HG02885 (cell line): ENCODE results near the gene MAPRE2.

Source experiments
- ATAC-seq: cut with Tn5 transposase; IDR thresholded peaks from one replicate; pipeline ENCODE4 v1.9.1; 2021; ENCODE audit warnings: mild to moderate bottlenecking; ENCODE audit not compliant: unreplicated experiment, poor library complexity

Gene MAPRE2

GRCh38 chr18:35040988-35041814, at the start of gene MAPRE2:
MAPRE2 (plus strand) TSS chr18:35041413; CDS start chr18:35041540, 127 bp downstream.
- ATAC-seq = peak; percentile 81

GRCh38 chr18:34991561-34991960, 49.7 kb upstream of the MAPRE2 start:
- ATAC-seq = no peak

- no peak for ATAC-seq
These were observed 47.9 kb upstream of the MAPRE2 start for GRCh38 chr18:34993289-34993688.

GRCh38 chr18:34995746-34996145, 45.5 kb upstream of the MAPRE2 start:
- no peak for ATAC-seq

DNA sequence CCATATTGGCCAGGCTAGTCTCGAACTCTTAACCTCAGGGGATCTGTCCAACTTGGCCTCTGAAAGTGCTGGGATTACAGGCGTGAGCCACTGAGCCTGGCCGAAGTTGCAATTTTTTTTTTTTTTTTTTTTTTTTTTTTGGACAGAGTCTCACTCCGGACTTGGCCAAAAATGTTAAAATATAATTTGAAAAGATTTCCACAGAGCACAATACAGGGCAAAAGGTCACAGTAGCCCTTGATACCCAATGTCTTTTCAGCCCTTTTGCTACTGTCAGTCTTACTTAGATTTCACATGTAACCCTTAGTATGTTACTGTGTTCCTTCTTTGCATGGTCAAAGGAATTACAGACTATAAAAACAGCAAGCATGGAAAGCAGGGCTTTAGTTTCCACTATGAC, 42.6 kb upstream of the MAPRE2 start:
- ATAC-seq = no peak

DNA sequence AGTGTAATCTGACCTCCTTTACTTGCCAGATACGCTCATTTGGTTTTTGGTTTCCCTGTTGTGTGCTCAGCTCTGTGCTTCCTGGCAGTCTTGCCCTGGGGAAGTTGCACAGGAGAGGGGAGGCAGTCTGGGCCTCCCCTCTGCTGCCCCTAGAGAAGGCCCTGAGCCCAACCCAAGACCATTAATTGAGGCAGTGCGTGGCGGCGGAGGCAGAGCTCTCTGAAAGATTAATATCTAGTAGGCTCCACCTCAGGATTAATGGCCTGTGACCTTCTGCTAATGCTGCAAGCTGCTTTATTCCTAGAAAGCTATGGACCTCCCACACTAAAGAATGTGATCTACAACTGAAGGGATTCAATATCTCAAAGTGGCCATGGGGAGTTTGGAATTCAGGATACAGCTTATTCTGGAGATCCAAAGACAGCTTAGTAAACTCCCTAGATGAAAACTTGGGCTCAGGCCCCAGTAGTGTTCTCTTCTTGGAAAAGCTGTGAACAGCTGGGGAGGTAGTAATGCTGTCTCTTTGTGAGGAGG, 41.4 kb upstream of the MAPRE2 start:
- ATAC-seq = no peak

DNA sequence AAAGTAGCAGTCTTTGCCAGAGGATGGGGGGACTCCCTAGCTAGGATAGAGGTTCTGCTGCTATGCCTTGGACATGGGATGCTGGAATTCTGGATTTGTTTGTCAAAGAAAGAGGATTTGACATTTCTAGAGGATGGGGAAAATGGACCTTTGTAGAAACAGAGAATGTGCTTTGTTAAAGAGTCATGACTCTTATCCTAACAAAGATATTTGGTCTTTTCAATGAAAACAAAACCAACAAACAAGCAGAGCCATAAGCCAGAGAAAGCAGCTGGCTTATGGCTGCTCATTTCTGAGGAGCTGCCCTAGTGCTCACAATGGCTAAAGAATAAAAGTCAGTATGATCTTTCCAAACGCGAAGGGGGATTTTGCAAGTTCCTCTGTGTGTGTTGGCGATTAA, 40.8 kb upstream of the MAPRE2 start:
- no peak for ATAC-seq

DNA sequence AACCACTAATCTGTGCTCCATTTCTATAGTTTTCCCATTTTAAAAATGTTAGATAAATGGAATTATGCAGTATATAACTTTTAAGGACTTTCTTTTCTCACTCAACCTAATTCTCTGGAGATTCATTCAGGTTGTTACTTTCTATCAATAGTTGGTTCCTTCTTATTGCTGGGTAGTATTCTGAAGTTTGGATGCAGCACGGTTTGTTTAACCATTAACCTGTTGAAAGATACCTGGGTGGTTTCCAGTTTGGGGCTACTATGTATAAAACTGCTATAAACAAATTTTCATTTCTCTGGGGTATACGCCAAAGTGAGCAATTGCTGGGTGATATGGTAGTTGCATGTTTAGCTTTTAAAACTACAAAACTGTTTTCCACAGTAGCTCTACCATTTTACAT, 39.1 kb upstream of the MAPRE2 start:
- ATAC-seq = no peak

- ATAC-seq = peak; percentile 89
These were observed 35.1 kb upstream of the MAPRE2 start for GRCh38 chr18:35005963-35006577.

- ATAC-seq = no peak
These were observed 31.1 kb upstream of the MAPRE2 start for GRCh38 chr18:35010156-35010555.

GRCh38 chr18:35010993-35011392, 30.2 kb upstream of the MAPRE2 start:
- no peak for ATAC-seq

DNA sequence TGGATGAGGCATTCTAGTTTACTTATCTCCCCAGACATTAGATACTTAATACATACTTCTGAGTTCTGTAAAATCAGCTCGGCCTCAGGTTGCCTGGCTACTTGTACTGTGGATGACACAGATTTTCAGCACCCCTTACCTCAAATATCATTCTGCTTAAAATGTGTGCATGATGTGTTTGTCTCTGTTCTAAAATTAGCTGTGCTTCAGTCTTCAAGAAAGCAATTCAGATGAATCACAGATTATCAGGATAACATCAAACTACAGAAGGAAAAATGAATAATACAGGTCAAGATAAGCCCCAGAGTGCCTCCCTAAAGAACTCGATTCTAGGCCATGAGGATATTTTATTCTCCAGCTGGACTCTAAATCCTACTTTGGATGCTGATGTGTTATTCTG, 21.3 kb upstream of the MAPRE2 start:
- no peak for ATAC-seq

DNA sequence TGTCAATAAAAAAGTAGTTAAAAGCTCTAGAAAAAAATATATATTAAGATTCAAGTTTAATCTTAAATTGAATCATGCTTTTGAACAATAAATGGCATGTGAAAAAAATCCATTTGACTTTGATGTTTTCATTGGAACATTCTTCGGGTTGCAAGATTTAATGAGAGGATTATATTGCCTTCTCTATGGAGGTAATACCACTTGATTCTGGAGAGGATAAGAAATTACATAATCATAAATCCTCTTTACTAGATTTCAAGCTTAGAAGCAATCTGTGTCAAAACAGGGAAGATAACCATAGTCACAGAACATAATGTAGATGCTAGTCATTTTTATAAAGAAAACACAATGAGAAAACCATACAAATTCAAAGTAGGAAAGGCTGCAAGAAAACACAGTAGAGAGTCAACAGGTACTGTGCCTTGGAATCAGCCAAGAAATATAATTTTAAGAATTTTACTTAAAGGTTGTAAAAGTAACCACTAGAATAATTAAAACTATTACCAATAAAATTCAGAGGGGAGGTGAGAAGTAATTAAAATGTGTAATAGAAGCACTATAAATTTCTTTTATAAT, 18.7 kb upstream of the MAPRE2 start:
- ATAC-seq = no peak

GRCh38 chr18:35024196-35024595, 17.0 kb upstream of the MAPRE2 start:
- ATAC-seq = no peak

- no peak for ATAC-seq
These were observed 16.2 kb upstream of the MAPRE2 start for GRCh38 chr18:35024965-35025364.

GRCh38 chr18:35026407-35027061, 14.7 kb upstream of the MAPRE2 start:
- peak; percentile 55 for ATAC-seq

DNA sequence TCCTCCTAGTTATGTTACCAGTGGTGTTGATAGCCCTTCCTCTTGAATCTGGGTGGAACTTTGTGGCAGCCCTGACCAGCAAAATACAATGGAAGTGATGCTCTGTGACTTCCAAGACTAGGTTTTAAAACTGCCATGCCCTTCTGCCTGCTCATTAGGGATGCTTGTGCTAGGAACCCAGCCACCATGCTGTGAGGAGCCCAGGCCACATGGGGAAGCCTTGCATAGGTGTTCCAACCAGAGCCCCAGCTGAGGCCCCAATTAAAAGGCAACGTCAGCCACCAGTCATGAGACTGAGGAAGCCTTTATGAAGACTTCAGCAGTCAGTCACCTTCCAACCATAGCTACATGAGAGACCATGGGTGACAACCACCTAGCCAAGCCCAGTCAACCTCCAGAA, 14.0 kb upstream of the MAPRE2 start:
- no peak for ATAC-seq

- no peak for ATAC-seq
These were observed 12.7 kb upstream of the MAPRE2 start for GRCh38 chr18:35028536-35028935.

- ATAC-seq = no peak
These were observed 12.1 kb upstream of the MAPRE2 start for GRCh38 chr18:35029103-35029502.

- peak; percentile 79 for ATAC-seq
These were observed 11.4 kb upstream of the MAPRE2 start for GRCh38 chr18:35029770-35030169.
